HG02885 (cell line): ENCODE measurements around the gene SH2D6.

Experiments
- ATAC-seq: cut with Tn5 transposase; IDR thresholded peaks from one replicate; pipeline ENCODE4 v1.9.1; 2021; ENCODE audit warnings: mild to moderate bottlenecking; ENCODE audit not compliant: unreplicated experiment, poor library complexity

SH2D6 gene

GRCh38 chr2:85420536-85421259 lies 2.2 kb downstream of the SH2D6 start:
- peak; percentile 65 for ATAC-seq

- ATAC-seq: no peak
These were observed 3.0 kb downstream of the SH2D6 start for GRCh38 chr2:85421260-85422071.

- ATAC-seq: no peak
These were observed 3.6 kb downstream of the SH2D6 start for GRCh38 chr2:85422072-85422457.

GRCh38 chr2:85423525-85423924 lies 5.0 kb downstream of the SH2D6 start:
- ATAC-seq: no peak

GRCh38 chr2:85425588-85425987 lies 7.1 kb downstream of the SH2D6 start:
- ATAC-seq: no peak

GRCh38 chr2:85427300-85427835 lies 8.9 kb downstream of the SH2D6 start:
- no peak for ATAC-seq

- ATAC-seq: no peak
These were observed 9.9 kb downstream of the SH2D6 start for GRCh38 chr2:85428343-85428881.

- ATAC-seq: no peak
These were observed 10.9 kb downstream of the SH2D6 start for GRCh38 chr2:85429213-85429923.

GRCh38 chr2:85429924-85430289 lies 11.4 kb downstream of the SH2D6 start:
- no peak for ATAC-seq

- ATAC-seq: no peak
These were observed 12.4 kb downstream of the SH2D6 start for GRCh38 chr2:85430752-85431569.

- no peak for ATAC-seq
These were observed 13.2 kb downstream of the SH2D6 start for GRCh38 chr2:85431570-85432205.

- ATAC-seq: no peak
These were observed 15.1 kb downstream of the SH2D6 start for GRCh38 chr2:85433511-85434089.

GRCh38 chr2:85434696-85435095 lies 16.2 kb downstream of the SH2D6 start:
- no peak for ATAC-seq

GRCh38 chr2:85435220-85435958 lies 16.9 kb downstream of the SH2D6 start:
- ATAC-seq: no peak

- no peak for ATAC-seq
These were observed 17.7 kb downstream of the SH2D6 start for GRCh38 chr2:85435981-85436835.

GRCh38 chr2:85436836-85437487 lies 18.4 kb downstream of the SH2D6 start:
- peak; percentile 4 for ATAC-seq
